IMR-90 (cell line): ENCODE results near the gene LRRC3B. TPM values are rescaled to one million over a fixed set of nuclear protein-coding genes. Genes with fewer than 3 reads are reported as not detected.

ENCODE experiments used
- ATAC-seq: fragments of 200-7000 bp; cut with Tn5 transposase; 2 replicates; pipeline ENCODE4 v1.9.1; 2020; ENCODE audit warnings: low read depth, mild to moderate bottlenecking, moderate library complexity
- BruUV-seq: library from RNA; stranded (reverse); fragments of 400-500 nt; replicated peaks from 2 replicates; lab custom pipeline; 2021; lab: Mats Ljungman, UMichigan
- CTCF ChIA-PET: fragments of 300-600 bp; formaldehyde crosslinking; extraction: SDS; loops from one replicate; lab custom pipeline; 2021; ENCODE audit warnings: antibody characterized with exemption; lab: Yijun Ruan, JAX
- POLR2A ChIA-PET: fragments of 300-600 bp; sonication (Branson Sonifier 250); formaldehyde crosslinking; loops from one replicate; lab custom pipeline; 2022; ENCODE audit warnings: antibody characterized with exemption; ENCODE audit not compliant: unreplicated experiment; lab: Charles Lee
- DNase-seq: peaks from one replicate; pipeline ENCODE4 v3.0.0; 2013
- H2AFZ ChIP-seq: replicated peaks from 2 replicates; pipeline ENCODE3; 2013; ENCODE audit warnings: low read length, mild to moderate bottlenecking; ENCODE audit not compliant: poor library complexity
- H2AK5ac ChIP-seq: 2 replicates; pipeline ENCODE4 v1.6.1; 2013; ENCODE audit warnings: low read depth, low read length, inconsistent platforms
- H2AK9ac ChIP-seq: replicated peaks from 2 replicates; pipeline ENCODE3; 2013; ENCODE audit warnings: mild to moderate bottlenecking, low read depth, low read length, moderate library complexity; ENCODE audit not compliant: poor library complexity
- H2BK120ac ChIP-seq: 2 replicates; pipeline ENCODE4 v1.6.1; 2013; ENCODE audit warnings: low read depth, low read length, inconsistent platforms
- H2BK15ac ChIP-seq: 3 replicates; pipeline ENCODE4 v1.6.1; 2013; ENCODE audit warnings: low read depth, low read length, inconsistent platforms
- H2BK20ac ChIP-seq: 2 replicates; pipeline ENCODE4 v1.6.1; 2013; ENCODE audit warnings: low read depth, mild to moderate bottlenecking, inconsistent platforms, low read length, moderate library complexity
- H2BK5ac ChIP-seq: 2 replicates; pipeline ENCODE4 v1.6.1; 2013; ENCODE audit warnings: mild to moderate bottlenecking, low read depth, low read length, inconsistent platforms; ENCODE audit not compliant: poor library complexity, severe bottlenecking
- H3K14ac ChIP-seq: replicated peaks from 2 replicates; pipeline ENCODE4 v1.6.1; 2013; ENCODE audit warnings: low read depth, low read length, inconsistent platforms
- H3K18ac ChIP-seq: 2 replicates; pipeline ENCODE4 v1.6.1; 2013; ENCODE audit warnings: low read depth, low read length, control low read depth
- H3K23ac ChIP-seq: 2 replicates; pipeline ENCODE4 v1.6.1; 2013; ENCODE audit warnings: low read depth, low read length, inconsistent platforms
- H3K27ac ChIP-seq: 2 replicates; pipeline ENCODE4 v1.5.1; 2013; ENCODE audit warnings: mild to moderate bottlenecking, control low read depth, low read length; ENCODE audit not compliant: insufficient read depth
- H3K27me3 ChIP-seq: 2 replicates; pipeline ENCODE4 v1.6.1; 2013; ENCODE audit warnings: low read length; ENCODE audit not compliant: control insufficient read depth, insufficient read depth
- H3K36me3 ChIP-seq: 2 replicates; pipeline ENCODE4 v1.6.1; 2013; ENCODE audit warnings: low read length, mixed read lengths; ENCODE audit not compliant: control insufficient read depth, insufficient read depth
- H3K4ac ChIP-seq: 2 replicates; pipeline ENCODE4 v1.6.1; 2013; ENCODE audit warnings: low read depth, low read length, inconsistent platforms
- H3K4me1 ChIP-seq: 2 replicates; pipeline ENCODE4 v1.6.1; 2013; ENCODE audit warnings: low read length, mixed read lengths; ENCODE audit not compliant: control insufficient read depth, insufficient read depth
- H3K4me2 ChIP-seq: 2 replicates; pipeline ENCODE4 v1.6.1; 2013; ENCODE audit warnings: low read depth, mild to moderate bottlenecking, control low read depth, low read length, moderate library complexity
- H3K4me3 ChIP-seq: 2 replicates; pipeline ENCODE4 v1.5.1; 2013; ENCODE audit warnings: low read depth, mild to moderate bottlenecking, control low read depth, low read length, moderate library complexity; ENCODE audit not compliant: insufficient read depth
- H3K56ac ChIP-seq: 2 replicates; pipeline ENCODE4 v1.6.1; 2013; ENCODE audit warnings: low read length, inconsistent platforms; ENCODE audit not compliant: insufficient read depth; ENCODE audit errors: extremely low read depth
- H3K79me1 ChIP-seq, 2 experiments: 2 replicates each; pipeline ENCODE4 v1.6.1; 2013; ENCODE audit warnings: low read length in 2 of 2, inconsistent platforms in 1 of 2, low read depth in 1 of 2
- H3K9ac ChIP-seq: 2 replicates; pipeline ENCODE4 v1.6.1; 2013; ENCODE audit warnings: low read depth, low read length, control low read depth
- H3K9me1 ChIP-seq: 2 replicates; pipeline ENCODE4 v1.6.1; 2013; ENCODE audit warnings: low read length, inconsistent platforms; ENCODE audit not compliant: insufficient read depth
- H3K9me3 ChIP-seq: 2 replicates; pipeline ENCODE4 v1.6.1; 2013; ENCODE audit warnings: low read length; ENCODE audit not compliant: control insufficient read depth, insufficient read depth
- H4K20me1 ChIP-seq: 2 replicates; pipeline ENCODE4 v1.6.1; 2013; ENCODE audit warnings: low read length, inconsistent platforms; ENCODE audit not compliant: insufficient read depth
- H4K5ac ChIP-seq: 2 replicates; pipeline ENCODE4 v1.6.1; 2013; ENCODE audit warnings: mild to moderate bottlenecking, low read depth, low read length, control low read depth
- H4K8ac ChIP-seq, 2 experiments: 2 replicates each; pipeline ENCODE4 v1.6.1; 2013; ENCODE audit warnings: low read depth in 2 of 2, low read length in 2 of 2, control low read depth in 1 of 2, inconsistent platforms in 1 of 2
- H4K91ac ChIP-seq: 2 replicates; pipeline ENCODE4 v1.6.1; 2013; ENCODE audit warnings: low read depth, low read length, inconsistent platforms; ENCODE audit not compliant: insufficient read depth
- BHLHE40 ChIP-seq: fragments of 150-350 bp; IDR thresholded peaks from 2 replicates; pipeline ENCODE4 v1.6.1; 2016; ENCODE audit warnings: mild to moderate bottlenecking, low read depth, low read length
- CEBPB ChIP-seq: IDR thresholded peaks from 2 replicates; pipeline ENCODE4 v1.6.1; 2012; ENCODE audit warnings: low read depth, low read length, improper control_type of control experiment
- CHD1 ChIP-seq: IDR thresholded peaks from 2 replicates; pipeline ENCODE4 v1.6.1; 2012; ENCODE audit warnings: low read depth, low read length, improper control_type of control experiment
- FOS ChIP-seq: fragments of 150-350 bp; IDR thresholded peaks from 2 replicates; pipeline ENCODE4 v1.6.1; 2016; ENCODE audit warnings: low read depth, low read length
- MAZ ChIP-seq: IDR thresholded peaks from 2 replicates; pipeline ENCODE4 v1.6.1; 2012; ENCODE audit warnings: low read depth, mild to moderate bottlenecking, low read length, improper control_type of control experiment, moderate library complexity, borderline replicate concordance
- NFE2L2 ChIP-seq: fragments of 150-350 bp; IDR thresholded peaks from 2 replicates; pipeline ENCODE4 v1.6.1; 2016; ENCODE audit warnings: low read depth, mild to moderate bottlenecking, low read length
- POLR2A ChIP-seq: IDR thresholded peaks from 2 replicates; pipeline ENCODE4 v1.6.1; 2012; ENCODE audit warnings: mild to moderate bottlenecking, low read depth, low read length
- RCOR1 ChIP-seq: IDR thresholded peaks from 2 replicates; pipeline ENCODE4 v1.6.1; 2012; ENCODE audit warnings: mild to moderate bottlenecking, low read length, improper control_type of control experiment; ENCODE audit not compliant: insufficient replicate concordance
- SMC3 ChIP-seq: fragments of 150-350 bp; IDR thresholded peaks from 2 replicates; pipeline ENCODE4 v1.6.1; 2016; ENCODE audit warnings: low read depth, mild to moderate bottlenecking, antibody characterized with exemption, low read length, moderate library complexity
- USF2 ChIP-seq: fragments of 150-350 bp; IDR thresholded peaks from 2 replicates; pipeline ENCODE4 v1.6.1; 2017; ENCODE audit warnings: mild to moderate bottlenecking, antibody characterized with exemption, low read length, low read depth
- whole genome bisulfite sequencing, 2 experiments: methylation state at CpG; one replicate each; pipeline versions ENCODE4 v1.1.5 to v1.1.7; 2013; ENCODE audit warnings: missing lambda C conversion rate in 2 of 2; ENCODE audit not compliant: insufficient read length in 1 of 2; ENCODE audit errors: extremely low coverage in 2 of 2; 5-methylcytosine and 5-hydroxymethylcytosine counted together
- dilution Hi-C: fragments of 300-500 bp; cut with HindIII; formaldehyde crosslinking; loops from one replicate; pipeline ENCODE4 v1.14.3; 2018; ENCODE audit warnings: low sequenced_read_pairs; ENCODE audit not compliant: unreplicated experiment
- in situ Hi-C: fragments of 300-500 bp; cut with MboI; formaldehyde crosslinking; loops from 3 replicates; pipeline ENCODE4 v1.14.3; 2019; ENCODE audit warnings: low sequenced_read_pairs, inconsistent platforms, mixed read lengths
- intact Hi-C: fragments of 100-400 bp; cut with micrococcal nuclease; formaldehyde crosslinking; loops from 2 replicates; pipeline ENCODE4 v1.10.0; 2022
- polyA plus RNA-seq, 3 experiments: library from polyadenylated mRNA; depleted of rRNA; stranded (reverse); fragments of >200 nt; gene quantifications; 2 replicates each; pipeline ENCODE4 v1.2.3, GENCODE V29; 2012; ENCODE audit warnings: low replicate concordance in 1 of 3
- total RNA-seq: library from RNA; depleted of rRNA; stranded (reverse); fragments of >200 nt; gene quantifications from 2 replicates; pipeline ENCODE4 v1.2.3, GENCODE V29; 2012
- TF ChIP-seq, protein P1 (sequence below): fragments of 150-350 bp; IDR thresholded peaks from 2 replicates; pipeline ENCODE4 v1.6.1; 2016; ENCODE audit warnings: low read depth, mild to moderate bottlenecking, low read length, moderate library complexity, borderline replicate concordance
- TF ChIP-seq, protein P2 (sequence below): conservative IDR thresholded peaks from 2 replicates; pipeline ENCODE4 v1.5.1; 2012; ENCODE audit warnings: mild to moderate bottlenecking, low read depth, low read length, improper control_type of control experiment

LRRC3B gene
- total and polyA plus RNA-seq, 2 of the 4 experiments (the other 2 are of a cell fraction), result not detected

GRCh38 chr3:26704736-26705135, 82.2 kb downstream of the LRRC3B start:
- Histone ChIP-seq H3K27me3 (no peaks in the 10 kb centered on the region), H2AK9ac (no peak overlapping the region), H3K14ac (no peak overlapping the region), H4K5ac (no peak overlapping the region), H3K56ac (no peak overlapping the region), H4K91ac (no peak overlapping the region), H3K4ac (no peak overlapping the region), H2AK5ac (no peak overlapping the region), H3K4me1 (no peaks in the 10 kb centered on the region), H3K9me3 (peaks cover 6% of the 10 kb centered on the region; the same call in 1 of the 2 replicates), H3K4me2 (no peak overlapping the region), H3K9ac (no peak overlapping the region), H2BK20ac (no peak overlapping the region), H3K23ac (no peak overlapping the region), H3K4me3 (no peak overlapping the region), H3K36me3 (no peaks in the 10 kb centered on the region), H2BK15ac (no peak overlapping the region), H3K9me1 (no peaks in the 10 kb centered on the region), H2BK5ac (no peak overlapping the region), H2AFZ (no peak overlapping the region), H3K27ac (no peak overlapping the region), H3K18ac (no peak overlapping the region), H4K8ac (no peak overlapping the region), H4K20me1 (no peaks in the 10 kb centered on the region), H3K79me1 (no peaks in the 10 kb centered on the region), H2BK120ac (no peak overlapping the region)
- ChIA-PET POLR2A (no interaction called here), CTCF (no interaction called here)
- DNase-seq (no peak), ATAC-seq (no peak)
- no TSS peak for BruUV-seq
- in situ Hi-C loops (no loop called here), intact Hi-C loops (no loop called here), dilution Hi-C loops (no loop called here)
- TF ChIP-seq, protein P1, sequence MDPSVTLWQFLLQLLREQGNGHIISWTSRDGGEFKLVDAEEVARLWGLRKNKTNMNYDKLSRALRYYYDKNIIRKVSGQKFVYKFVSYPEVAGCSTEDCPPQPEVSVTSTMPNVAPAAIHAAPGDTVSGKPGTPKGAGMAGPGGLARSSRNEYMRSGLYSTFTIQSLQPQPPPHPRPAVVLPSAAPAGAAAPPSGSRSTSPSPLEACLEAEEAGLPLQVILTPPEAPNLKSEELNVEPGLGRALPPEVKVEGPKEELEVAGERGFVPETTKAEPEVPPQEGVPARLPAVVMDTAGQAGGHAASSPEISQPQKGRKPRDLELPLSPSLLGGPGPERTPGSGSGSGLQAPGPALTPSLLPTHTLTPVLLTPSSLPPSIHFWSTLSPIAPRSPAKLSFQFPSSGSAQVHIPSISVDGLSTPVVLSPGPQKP, result no peak
- TF ChIP-seq POLR2A (no peak), SMC3 (no peak), CEBPB (no peak), USF2 (no peak), RCOR1 (no peak), CHD1 (no peak), NFE2L2 (no peak), MAZ (no peak), FOS (no peak), BHLHE40 (no peak)
- TF ChIP-seq, protein P2, sequence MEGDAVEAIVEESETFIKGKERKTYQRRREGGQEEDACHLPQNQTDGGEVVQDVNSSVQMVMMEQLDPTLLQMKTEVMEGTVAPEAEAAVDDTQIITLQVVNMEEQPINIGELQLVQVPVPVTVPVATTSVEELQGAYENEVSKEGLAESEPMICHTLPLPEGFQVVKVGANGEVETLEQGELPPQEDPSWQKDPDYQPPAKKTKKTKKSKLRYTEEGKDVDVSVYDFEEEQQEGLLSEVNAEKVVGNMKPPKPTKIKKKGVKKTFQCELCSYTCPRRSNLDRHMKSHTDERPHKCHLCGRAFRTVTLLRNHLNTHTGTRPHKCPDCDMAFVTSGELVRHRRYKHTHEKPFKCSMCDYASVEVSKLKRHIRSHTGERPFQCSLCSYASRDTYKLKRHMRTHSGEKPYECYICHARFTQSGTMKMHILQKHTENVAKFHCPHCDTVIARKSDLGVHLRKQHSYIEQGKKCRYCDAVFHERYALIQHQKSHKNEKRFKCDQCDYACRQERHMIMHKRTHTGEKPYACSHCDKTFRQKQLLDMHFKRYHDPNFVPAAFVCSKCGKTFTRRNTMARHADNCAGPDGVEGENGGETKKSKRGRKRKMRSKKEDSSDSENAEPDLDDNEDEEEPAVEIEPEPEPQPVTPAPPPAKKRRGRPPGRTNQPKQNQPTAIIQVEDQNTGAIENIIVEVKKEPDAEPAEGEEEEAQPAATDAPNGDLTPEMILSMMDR, result no peak
- WGBS, 2 experiments, result 40% methylated on average over 1 of the region's 2 CpGs; no CpG with 5 or more reads in 1 of the 2 experiments
